Measurements from ENCODE around the gene TERF2IP. TPM values are rescaled to one million over a fixed set of nuclear protein-coding genes. Genes with fewer than 3 reads are reported as not detected.

Gene TERF2IP
- total RNA-seq, 1 donor from 2014 or later, result 34.9 TPM

GRCh38 chr16:75679366-75679765 lies 31.8 kb downstream of the TERF2IP start:
- Histone ChIP-seq H3K27me3 (no peaks in the 10 kb centered on the region), H3K4me2 (no peak overlapping the region), H3K4me1 (no peaks in the 10 kb centered on the region), H4K20me1 (ENCODE audit: low read depth) (no peaks in the 10 kb centered on the region), H2AFZ (replicated peaks) (no peak overlapping the region), H3K9ac (no peak overlapping the region), H3F3A (ENCODE audit: low read depth) (no peaks in the 10 kb centered on the region), H3K36me3 (no peaks in the 10 kb centered on the region), H3K79me2 (ENCODE audit: low read depth) (no peaks in the 10 kb centered on the region), H3K4me3 (no peak overlapping the region), H3K9me3 (ENCODE audit: low read depth) (no peaks in the 10 kb centered on the region), H3K27ac (no peak overlapping the region)
- H3K9me3 Mint-ChIP-seq, result peaks cover 20% of the 10 kb centered on the region
- peaks cover 2% of the 10 kb centered on the region for H3K27me3 Mint-ChIP-seq (ENCODE audit: insufficient read depth, low read depth)
- H3K4me3 Mint-ChIP-seq, result no peak overlapping the region
- H3K36me3 Mint-ChIP-seq, result peaks cover 3% of the 10 kb centered on the region
- TF ChIP-seq EZH2 (IDR thresholded peaks at IDR 0.05), result no peak
- TF ChIP-seq EZH2phosphoT487 (IDR thresholded peaks at IDR 0.05), result no peak
- TF ChIP-seq CTCF (IDR thresholded peaks at IDR 0.05), result no peak
- H3K4me1 Mint-ChIP-seq, result no peaks in the 10 kb centered on the region
- no peak overlapping the region for H3K27ac Mint-ChIP-seq
- no peak for DNase-seq (ENCODE audit: low spot score)

DNA sequence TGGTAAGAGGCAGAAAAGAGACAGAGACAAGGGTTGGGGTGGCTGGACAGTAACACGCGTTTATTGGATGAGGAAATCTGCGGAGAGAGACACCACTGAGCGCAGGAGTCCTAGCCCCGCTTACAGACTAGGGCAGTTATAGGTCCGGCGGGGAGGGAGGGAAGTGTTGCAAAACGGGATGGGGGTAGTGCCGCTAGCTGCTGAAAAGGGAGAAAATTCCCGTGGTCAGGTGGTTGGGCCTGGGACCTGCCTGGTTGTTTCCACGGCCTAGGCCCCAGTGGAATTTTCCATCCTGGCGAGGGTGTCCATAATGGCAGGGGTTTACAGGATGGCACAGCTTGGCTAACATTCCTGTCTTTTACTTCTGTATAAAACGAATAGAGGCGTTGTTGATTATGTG lies 34.7 kb downstream of the TERF2IP start:
- no peak overlapping the region for H3K9ac ChIP-seq
- Mint-ChIP-seq H3K36me3 (peaks cover 3% of the 10 kb centered on the region), H3K4me3 (no peak overlapping the region), H3K27ac (no peak overlapping the region), H3K27me3 (ENCODE audit: insufficient read depth, low read depth) (peaks cover 2% of the 10 kb centered on the region), H3K4me1 (no peaks in the 10 kb centered on the region), H3K9me3 (peaks cover 28% of the 10 kb centered on the region)
- TF ChIP-seq EZH2phosphoT487 (IDR thresholded peaks at IDR 0.05), result no peak
- no peaks in the 10 kb centered on the region for H3F3A ChIP-seq (ENCODE audit: low read depth)
- H3K4me2 ChIP-seq, result no peak overlapping the region
- no peak overlapping the region for H3K27ac ChIP-seq
- H3K36me3 ChIP-seq, result no peaks in the 10 kb centered on the region
- H3K79me2 ChIP-seq (ENCODE audit: low read depth), result no peaks in the 10 kb centered on the region
- no peaks in the 10 kb centered on the region for H4K20me1 ChIP-seq (ENCODE audit: low read depth)
- H3K4me3 ChIP-seq, result no peak overlapping the region
- H2AFZ ChIP-seq (replicated peaks), result no peak overlapping the region
- no peak for DNase-seq (ENCODE audit: low spot score)
- no peaks in the 10 kb centered on the region for H3K27me3 ChIP-seq
- peaks cover 14% of the 10 kb centered on the region for H3K9me3 ChIP-seq (ENCODE audit: low read depth)
- H3K4me1 ChIP-seq, result no peaks in the 10 kb centered on the region

DNA sequence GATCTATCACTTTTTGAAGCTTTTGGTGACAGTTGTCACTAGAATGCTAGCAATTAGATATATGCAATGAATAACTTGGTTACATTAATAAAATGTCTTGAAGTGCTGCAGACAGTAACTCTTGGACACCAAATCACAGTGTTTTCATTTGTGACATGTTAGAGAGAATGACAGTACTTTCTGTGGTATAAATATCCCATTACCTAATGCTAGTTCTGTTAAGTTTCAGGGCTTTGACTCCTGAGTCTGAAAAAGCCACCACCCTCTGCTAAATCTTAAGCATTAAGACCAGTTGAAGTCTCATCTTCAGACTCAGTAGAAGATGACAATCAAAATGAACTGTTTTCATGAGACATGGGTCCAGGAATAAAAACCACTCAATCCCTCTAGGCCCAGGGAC lies 39.8 kb downstream of the TERF2IP start:
- H2AFZ ChIP-seq (replicated peaks), result no peak overlapping the region
- no peak for DNase-seq (ENCODE audit: low spot score)
- H3K4me1 Mint-ChIP-seq, result no peaks in the 10 kb centered on the region
- H3K9me3 Mint-ChIP-seq, result peaks cover 36% of the 10 kb centered on the region
- H3K4me1 ChIP-seq, result no peaks in the 10 kb centered on the region
- TF ChIP-seq EZH2phosphoT487 (IDR thresholded peaks at IDR 0.05), result no peak
- no peak for TF ChIP-seq CTCF (IDR thresholded peaks at IDR 0.05)
- no peak for TF ChIP-seq EZH2 (IDR thresholded peaks at IDR 0.05)
- H3K27me3 ChIP-seq, result no peaks in the 10 kb centered on the region
- H3K27ac ChIP-seq, result no peak overlapping the region
- no peaks in the 10 kb centered on the region for H3F3A ChIP-seq (ENCODE audit: low read depth)
- H3K4me3 ChIP-seq, result no peak overlapping the region
- no peak overlapping the region for H3K9ac ChIP-seq
- H3K27ac Mint-ChIP-seq, result no peak overlapping the region
- peaks cover 17% of the 10 kb centered on the region for H3K9me3 ChIP-seq (ENCODE audit: low read depth)
- H3K4me3 Mint-ChIP-seq, result no peak overlapping the region
- H3K36me3 Mint-ChIP-seq, result peaks cover 3% of the 10 kb centered on the region
- H3K27me3 Mint-ChIP-seq (ENCODE audit: insufficient read depth, low read depth), result peaks cover 5% of the 10 kb centered on the region
- no peak overlapping the region for H3K4me2 ChIP-seq
- no peaks in the 10 kb centered on the region for H3K79me2 ChIP-seq (ENCODE audit: low read depth)
- no peaks in the 10 kb centered on the region for H3K36me3 ChIP-seq
- H4K20me1 ChIP-seq (ENCODE audit: low read depth), result no peaks in the 10 kb centered on the region

DNA sequence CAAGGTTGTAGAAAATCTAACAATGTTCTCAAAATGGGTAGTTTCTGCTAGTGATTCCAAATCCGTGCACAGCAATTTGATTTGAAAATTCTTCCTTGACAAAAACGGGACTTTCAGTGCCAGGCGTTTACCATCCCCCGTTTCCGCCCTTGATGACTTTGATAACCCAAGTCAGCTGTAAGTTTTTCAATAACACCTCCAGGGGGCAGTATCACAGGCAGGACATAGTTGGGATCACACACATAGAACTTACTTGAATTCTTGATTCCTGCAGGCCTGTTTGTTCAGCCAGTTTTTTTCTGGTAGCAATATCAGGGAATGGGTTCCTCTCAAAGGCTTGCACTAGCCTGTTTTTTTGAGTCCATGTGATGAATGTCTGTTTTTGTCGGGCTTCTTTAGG lies 48.1 kb downstream of the TERF2IP start:
- Histone ChIP-seq H3K36me3 (no peaks in the 10 kb centered on the region), H3K79me2 (ENCODE audit: low read depth) (no peaks in the 10 kb centered on the region), H2AFZ (replicated peaks) (no peak overlapping the region), H3K4me1 (no peaks in the 10 kb centered on the region), H3K4me2 (no peak overlapping the region), H4K20me1 (ENCODE audit: low read depth) (no peaks in the 10 kb centered on the region), H3K27ac (no peak overlapping the region), H3K4me3 (no peak overlapping the region), H3K9ac (no peak overlapping the region), H3F3A (ENCODE audit: low read depth) (no peaks in the 10 kb centered on the region), H3K9me3 (ENCODE audit: low read depth) (no peaks in the 10 kb centered on the region), H3K27me3 (no peaks in the 10 kb centered on the region)
- Mint-ChIP-seq H3K4me3 (no peak overlapping the region), H3K36me3 (no peaks in the 10 kb centered on the region), H3K27ac (no peak overlapping the region), H3K27me3 (ENCODE audit: insufficient read depth, low read depth) (peaks cover 3% of the 10 kb centered on the region), H3K4me1 (no peaks in the 10 kb centered on the region), H3K9me3 (peaks cover under 1% of the 10 kb centered on the region)
- peak; percentile 23 for DNase-seq (ENCODE audit: low spot score)
- TF ChIP-seq CTCF (IDR thresholded peaks at IDR 0.05), result peak; percentile 42
- TF ChIP-seq EZH2 (IDR thresholded peaks at IDR 0.05), result no peak

Measured in neural progenitor cell (in vitro differentiated cells).